Measurements from ENCODE around the gene PLEKHH2. TPM values are rescaled to one million over a fixed set of nuclear protein-coding genes. Genes with fewer than 3 reads are reported as not detected.

The PLEKHH2 gene
- total and polyA plus RNA-seq, 2 of the 13 experiments (the other 11 are each of a cell fraction or from before 2014, with no cell fraction given): 1.1 to 3.0 TPM

- FAIRE-seq (no peak), ATAC-seq (no peak), DNase-seq (ENCODE audit: low spot score) (no peak)
- H3K9ac ChIP-seq (ENCODE audit: insufficient read depth, low read depth, low read length): no peak overlapping the region
- H2AFZ ChIP-seq (ENCODE audit: low read length): no peak overlapping the region
- no peak overlapping the region for H3K4me3 ChIP-seq (replicated peaks in 1 of 3; ENCODE audit: insufficient read depth in 1 of 3, low read depth in 2 of 3, low read length in 3 of 3)
- TF ChIP-seq, protein P1, sequence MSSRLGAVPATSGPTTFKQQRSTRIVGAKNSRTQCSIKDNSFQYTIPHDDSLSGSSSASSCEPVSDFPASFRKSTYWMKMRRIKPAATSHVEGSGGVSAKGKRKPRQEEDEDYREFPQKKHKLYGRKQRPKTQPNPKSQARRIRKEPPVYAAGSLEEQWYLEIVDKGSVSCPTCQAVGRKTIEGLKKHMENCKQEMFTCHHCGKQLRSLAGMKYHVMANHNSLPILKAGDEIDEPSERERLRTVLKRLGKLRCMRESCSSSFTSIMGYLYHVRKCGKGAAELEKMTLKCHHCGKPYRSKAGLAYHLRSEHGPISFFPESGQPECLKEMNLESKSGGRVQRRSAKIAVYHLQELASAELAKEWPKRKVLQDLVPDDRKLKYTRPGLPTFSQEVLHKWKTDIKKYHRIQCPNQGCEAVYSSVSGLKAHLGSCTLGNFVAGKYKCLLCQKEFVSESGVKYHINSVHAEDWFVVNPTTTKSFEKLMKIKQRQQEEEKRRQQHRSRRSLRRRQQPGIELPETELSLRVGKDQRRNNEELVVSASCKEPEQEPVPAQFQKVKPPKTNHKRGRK (CRISPR knock-in tag; IDR thresholded peaks at IDR 0.05): no peak
- POLR2A ChIA-PET: no interaction called here
- H3K79me2 ChIP-seq (ENCODE audit: insufficient read depth, low read length): no peaks in the 10 kb centered on the region
- BruUV-seq (replicated peaks): no TSS peak
- H4K20me1 ChIP-seq (ENCODE audit: insufficient read depth, low read length): no peaks in the 10 kb centered on the region
- in situ Hi-C loops (cut with HindIII; ENCODE audit: extremely low pct_ligation_motif_present, low pct_unique_long_range_greater_than_20kb) (no loop called here), intact Hi-C loops (cut with micrococcal nuclease; ENCODE audit: unreplicated experiment) (no loop called here)
- H3K9me3 ChIP-seq (ENCODE audit: low read length): no peaks in the 10 kb centered on the region
- no peak overlapping the region for H3K4me2 ChIP-seq (ENCODE audit: low read depth, low read length)
- H3K27ac ChIP-seq (ENCODE audit: extremely low read length, insufficient read depth, low read length): no peak overlapping the region
- WGBS (ENCODE audit: low lambda C conversion rate): 92% methylated on average over 3 of the region's 3 CpGs
- no peaks in the 10 kb centered on the region for H3K27me3 ChIP-seq (ENCODE audit: control insufficient read depth in 1 of 2, insufficient read depth in 2 of 2, low read length in 2 of 2)
- no peaks in the 10 kb centered on the region for H3K4me1 ChIP-seq (ENCODE audit: insufficient read depth, low read length)
- H3K36me3 ChIP-seq (replicated peaks in 1 of 2; ENCODE audit: control insufficient read depth in 1 of 2, insufficient read depth in 2 of 2, low read length in 2 of 2): no peaks in the 10 kb centered on the region
- CTCF ChIA-PET (ENCODE audit: low intra/inter-chr PET ratio, low total read pairs): no interaction called here
Observed at GRCh38 chr2:43648994-43649701, 12.1 kb downstream of the PLEKHH2 start.

- ChIA-PET POLR2A (interaction anchor here (1.5 kb wide), 1 partner anchor 58 kb away, joined by 3 read pairs; the partner anchor contains the start of gene THADA), CTCF (ENCODE audit: low intra/inter-chr PET ratio, low total read pairs) (no interaction called here)
- H3K79me2 ChIP-seq (ENCODE audit: insufficient read depth, low read length): no peaks in the 10 kb centered on the region
- no peaks in the 10 kb centered on the region for H3K36me3 ChIP-seq (replicated peaks in 1 of 2; ENCODE audit: control insufficient read depth in 1 of 2, insufficient read depth in 2 of 2, low read length in 2 of 2)
- H3K27ac ChIP-seq (ENCODE audit: extremely low read length, insufficient read depth, low read length): no peak overlapping the region
- FAIRE-seq: no peak
- WGBS (ENCODE audit: low lambda C conversion rate): 44% methylated on average over 2 of the region's 2 CpGs
- DNase-seq (ENCODE audit: low spot score): no peak
- BruUV-seq (replicated peaks): no TSS peak
- no peaks in the 10 kb centered on the region for H4K20me1 ChIP-seq (ENCODE audit: insufficient read depth, low read length)
- no peak overlapping the region for H3K9ac ChIP-seq (ENCODE audit: insufficient read depth, low read depth, low read length)
- no peak for ATAC-seq
- H3K4me1 ChIP-seq (ENCODE audit: insufficient read depth, low read length): no peaks in the 10 kb centered on the region
- H3K4me2 ChIP-seq (ENCODE audit: low read depth, low read length): no peak overlapping the region
- intact Hi-C loops (cut with micrococcal nuclease; ENCODE audit: unreplicated experiment) (no loop called here), in situ Hi-C loops (cut with HindIII; ENCODE audit: extremely low pct_ligation_motif_present, low pct_unique_long_range_greater_than_20kb) (no loop called here)
- no peak overlapping the region for H3K4me3 ChIP-seq (replicated peaks in 1 of 3; ENCODE audit: insufficient read depth in 1 of 3, low read depth in 2 of 3, low read length in 3 of 3)
- H3K9me3 ChIP-seq (ENCODE audit: low read length): no peaks in the 10 kb centered on the region
- no peaks in the 10 kb centered on the region for H3K27me3 ChIP-seq (ENCODE audit: control insufficient read depth in 1 of 2, insufficient read depth in 2 of 2, low read length in 2 of 2)
- H2AFZ ChIP-seq (ENCODE audit: low read length): no peak overlapping the region
- no peak for TF ChIP-seq FOXP1 (IDR thresholded peaks at IDR 0.05)
- TF ChIP-seq FOXP1 (CRISPR knock-in tag; IDR thresholded peaks at IDR 0.05): no peak
- TF ChIP-seq, protein P2, sequence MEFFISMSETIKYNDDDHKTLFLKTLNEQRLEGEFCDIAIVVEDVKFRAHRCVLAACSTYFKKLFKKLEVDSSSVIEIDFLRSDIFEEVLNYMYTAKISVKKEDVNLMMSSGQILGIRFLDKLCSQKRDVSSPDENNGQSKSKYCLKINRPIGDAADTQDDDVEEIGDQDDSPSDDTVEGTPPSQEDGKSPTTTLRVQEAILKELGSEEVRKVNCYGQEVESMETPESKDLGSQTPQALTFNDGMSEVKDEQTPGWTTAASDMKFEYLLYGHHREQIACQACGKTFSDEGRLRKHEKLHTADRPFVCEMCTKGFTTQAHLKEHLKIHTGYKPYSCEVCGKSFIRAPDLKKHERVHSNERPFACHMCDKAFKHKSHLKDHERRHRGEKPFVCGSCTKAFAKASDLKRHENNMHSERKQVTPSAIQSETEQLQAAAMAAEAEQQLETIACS (CRISPR knock-in tag; IDR thresholded peaks at IDR 0.05): no peak
- TF ChIP-seq RAD51 (IDR thresholded peaks at IDR 0.05; ENCODE audit: borderline replicate concordance): no peak
- TF ChIP-seq ZSCAN9 (CRISPR knock-in tag; IDR thresholded peaks at IDR 0.05; ENCODE audit: borderline replicate concordance): no peak
- no peak for TF ChIP-seq XBP1 (CRISPR knock-in tag; IDR thresholded peaks at IDR 0.05)
- TF ChIP-seq SCMH1 (CRISPR knock-in tag; IDR thresholded peaks at IDR 0.05; ENCODE audit: borderline replicate concordance): no peak
- TF ChIP-seq ZNF10 (CRISPR knock-in tag; IDR thresholded peaks at IDR 0.05; ENCODE audit: borderline replicate concordance, low read depth): no peak
- no peak for TF ChIP-seq ZNF792 (CRISPR knock-in tag; IDR thresholded peaks at IDR 0.05)
- TF ChIP-seq RORA (CRISPR knock-in tag; IDR thresholded peaks at IDR 0.05): no peak
- no peak for TF ChIP-seq ZNF503 (CRISPR knock-in tag; IDR thresholded peaks at IDR 0.05)
- TF ChIP-seq ESRRA (CRISPR knock-in tag; IDR thresholded peaks at IDR 0.05; ENCODE audit: low read depth): no peak
- no peak for TF ChIP-seq ZNF20 (CRISPR knock-in tag; IDR thresholded peaks at IDR 0.05)
- no peak for TF ChIP-seq ZSCAN21 (CRISPR knock-in tag; IDR thresholded peaks at IDR 0.05; ENCODE audit: borderline replicate concordance)
Observed at GRCh38 chr2:43653506-43653905, 16.4 kb downstream of the PLEKHH2 start.
